A549 treated with AZD9567 at 1 μM for 4 hours (cell line): ENCODE results near the gene TIGIT. TPM values are rescaled to one million over a fixed set of nuclear protein-coding genes. Genes with fewer than 3 reads are reported as not detected.

ENCODE experiments used
- total RNA-seq: library from RNA; stranded (reverse); fragments of 200-300 nt; extraction: Qiagen RNA extraction; gene quantifications from 5 replicates; pipeline ENCODE4 v1.2.3, GENCODE V29; 2022; ENCODE audit not compliant: insufficient read depth

Gene TIGIT
- total RNA-seq, result not detected in 5 replicates

GRCh38 chr3:114293838-114294535 lies at the start of gene TIGIT:
TSS of gene TIGIT (plus strand) at chr3:114294028. CDS start at chr3:114294062, 34 bp downstream.

Other genes with a start within 250 kb of the TIGIT start
- 1.3 to 1.6 TPM (median 1.6 TPM) in 5 replicates for gene CCDC191, start 237.5 kb upstream of the TIGIT start, total RNA-seq
- gene QTRT2, start 237.3 kb upstream of the TIGIT start, total RNA-seq, result 21.9 to 29.7 TPM (median 23.1 TPM) in 5 replicates
- not detected in 5 replicates for gene DRD3, start 115.0 kb upstream of the TIGIT start, total RNA-seq
- gene ZNF80, start 56.5 kb upstream of the TIGIT start, total RNA-seq, result not detected in 5 replicates